ENCODE data around the gene FRAT1. TPM values are rescaled to one million over a fixed set of nuclear protein-coding genes. Genes with fewer than 3 reads are reported as not detected.

FRAT1 gene
- total RNA-seq, 4 donors from 2014 or later, result 6.1 to 10.3 (median 9.0) TPM

DNA sequence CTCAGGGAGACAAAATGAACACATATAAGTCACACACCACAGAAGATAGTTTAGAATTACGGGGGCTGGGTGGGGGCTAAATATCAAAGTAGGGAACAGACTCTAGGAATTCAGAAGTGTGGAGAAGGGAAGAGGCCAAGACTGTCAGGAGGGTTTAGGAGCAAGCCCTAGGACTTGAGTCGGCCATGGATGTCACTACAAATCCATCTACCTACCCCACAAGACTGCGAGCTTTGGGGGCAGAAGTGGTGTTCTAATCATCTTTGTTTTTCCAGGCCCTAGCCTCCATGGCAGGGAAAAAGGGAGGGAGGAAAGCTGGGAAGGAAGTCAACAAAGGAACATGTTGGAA lies 20.9 kb upstream of the FRAT1 start:
- 83% methylated on average over 3 of the region's 3 CpGs for WGBS
- no peak for DNase-seq (ENCODE audit: extremely low spot score)
- H3K36me3 ChIP-seq, result no peaks in the 10 kb centered on the region
- no peak overlapping the region for H3K27ac ChIP-seq (replicated peaks in 1 of 4)
- TF ChIP-seq EP300 (IDR thresholded peaks at IDR 0.05) (no peak), POLR2A (IDR thresholded peaks at IDR 0.05; ENCODE audit: low read depth) (no peak), POLR2AphosphoS5 (IDR thresholded peaks at IDR 0.05) (no peak)
- TF ChIP-seq, protein P1, sequence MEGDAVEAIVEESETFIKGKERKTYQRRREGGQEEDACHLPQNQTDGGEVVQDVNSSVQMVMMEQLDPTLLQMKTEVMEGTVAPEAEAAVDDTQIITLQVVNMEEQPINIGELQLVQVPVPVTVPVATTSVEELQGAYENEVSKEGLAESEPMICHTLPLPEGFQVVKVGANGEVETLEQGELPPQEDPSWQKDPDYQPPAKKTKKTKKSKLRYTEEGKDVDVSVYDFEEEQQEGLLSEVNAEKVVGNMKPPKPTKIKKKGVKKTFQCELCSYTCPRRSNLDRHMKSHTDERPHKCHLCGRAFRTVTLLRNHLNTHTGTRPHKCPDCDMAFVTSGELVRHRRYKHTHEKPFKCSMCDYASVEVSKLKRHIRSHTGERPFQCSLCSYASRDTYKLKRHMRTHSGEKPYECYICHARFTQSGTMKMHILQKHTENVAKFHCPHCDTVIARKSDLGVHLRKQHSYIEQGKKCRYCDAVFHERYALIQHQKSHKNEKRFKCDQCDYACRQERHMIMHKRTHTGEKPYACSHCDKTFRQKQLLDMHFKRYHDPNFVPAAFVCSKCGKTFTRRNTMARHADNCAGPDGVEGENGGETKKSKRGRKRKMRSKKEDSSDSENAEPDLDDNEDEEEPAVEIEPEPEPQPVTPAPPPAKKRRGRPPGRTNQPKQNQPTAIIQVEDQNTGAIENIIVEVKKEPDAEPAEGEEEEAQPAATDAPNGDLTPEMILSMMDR (IDR thresholded peaks at IDR 0.05), result no peak
- intact Hi-C loops (cut with DNase I), result no loop called here
- H3K9me3 ChIP-seq, result no peaks in the 10 kb centered on the region
- no peak overlapping the region for H3K4me3 ChIP-seq
- H3K4me1 ChIP-seq, result peaks cover 0 to 10% (median 0%) of the 10 kb centered on the region in 4 donors
- no peaks in the 10 kb centered on the region for H3K27me3 ChIP-seq

- H3K36me3 ChIP-seq, result no peaks in the 10 kb centered on the region
- DNase-seq (ENCODE audit: extremely low spot score), result no peak
- intact Hi-C loops (cut with DNase I), result no loop called here
- no peak overlapping the region for H3K27ac ChIP-seq (replicated peaks in 1 of 4)
- 100% methylated on average over 3 of the region's 3 CpGs for WGBS
- TF ChIP-seq POLR2AphosphoS5 (IDR thresholded peaks at IDR 0.05) (no peak), EP300 (IDR thresholded peaks at IDR 0.05) (no peak), POLR2A (IDR thresholded peaks at IDR 0.05; ENCODE audit: low read depth) (no peak)
- TF ChIP-seq, protein P1 (IDR thresholded peaks at IDR 0.05), result no peak
- H3K4me3 ChIP-seq, result no peak overlapping the region
- no peaks in the 10 kb centered on the region for H3K27me3 ChIP-seq
- no peaks in the 10 kb centered on the region for H3K9me3 ChIP-seq
- peaks cover 0 to 10% (median 0%) of the 10 kb centered on the region in 4 donors for H3K4me1 ChIP-seq
These were observed 18.1 kb upstream of the FRAT1 start for GRCh38 chr10:97300980-97301379.

DNA sequence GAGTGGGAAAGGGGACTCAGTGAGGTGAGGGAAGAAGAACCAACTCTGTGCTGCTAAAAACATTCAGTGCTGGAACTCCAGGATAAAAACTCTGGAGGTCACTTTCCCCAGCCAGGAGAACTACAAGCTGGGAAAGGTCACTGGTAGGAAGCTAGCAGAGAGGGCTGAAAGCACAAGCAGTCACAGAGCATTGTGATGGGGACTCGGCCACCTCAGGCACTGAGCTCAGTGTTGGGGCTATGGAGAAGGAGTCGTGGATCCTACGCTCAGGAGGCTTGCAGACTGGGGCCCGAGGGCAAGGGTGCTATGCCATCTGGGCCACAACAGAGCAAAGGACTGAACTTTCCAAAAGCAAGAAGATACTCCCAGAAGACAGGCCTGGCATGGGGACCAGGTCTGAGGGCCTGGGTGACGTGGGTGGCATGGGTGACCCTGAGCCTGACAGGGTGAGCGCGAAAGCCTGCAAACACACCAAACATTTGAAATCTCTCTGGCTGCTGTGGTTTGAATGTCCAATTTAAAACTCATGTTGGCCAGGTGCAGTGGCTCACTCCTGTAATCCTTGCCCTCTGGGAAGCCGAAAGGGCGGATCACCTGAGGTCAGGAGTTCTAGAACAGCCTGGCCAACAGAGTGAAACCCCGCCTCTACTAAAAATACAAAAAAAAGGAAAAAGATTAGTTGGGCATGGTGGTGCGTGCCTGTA lies 16.8 kb upstream of the FRAT1 start:
- Histone ChIP-seq H3K27me3 (no peaks in the 10 kb centered on the region), H3K9me3 (no peaks in the 10 kb centered on the region), H3K4me1 (peaks cover 0 to 10% (median 0%) of the 10 kb centered on the region in 4 donors), H3K27ac (replicated peaks in 1 of 4) (no peak overlapping the region), H3K4me3 (no peak overlapping the region), H3K36me3 (no peaks in the 10 kb centered on the region)
- WGBS, result 85% methylated on average over 11 of the region's 11 CpGs
- no peak for DNase-seq (ENCODE audit: extremely low spot score)
- TF ChIP-seq POLR2AphosphoS5 (IDR thresholded peaks at IDR 0.05), result no peak
- intact Hi-C loops (cut with DNase I), result no loop called here

DNA sequence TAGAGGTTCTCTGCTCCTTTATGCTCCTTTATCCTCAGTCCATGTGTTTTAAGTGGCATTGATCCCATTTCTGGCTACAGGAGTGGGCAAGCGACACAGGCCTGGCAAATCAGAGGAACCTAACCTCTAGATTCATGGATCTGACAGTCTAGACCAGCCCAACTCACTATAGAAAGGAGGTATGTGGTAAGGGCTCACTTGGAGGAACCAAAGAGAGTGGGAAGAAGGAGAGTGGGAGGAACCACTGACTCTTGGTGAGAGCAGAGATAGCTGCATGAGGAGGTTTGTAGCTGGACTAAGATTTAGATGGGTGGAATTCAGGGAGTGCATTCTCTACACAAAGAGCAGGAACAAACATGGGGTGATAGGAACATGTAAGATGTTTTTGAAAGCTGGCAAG lies 11.6 kb upstream of the FRAT1 start:
- Histone ChIP-seq H3K9me3 (no peaks in the 10 kb centered on the region), H3K27me3 (no peaks in the 10 kb centered on the region), H3K27ac (replicated peaks in 1 of 4) (no peak overlapping the region), H3K36me3 (no peaks in the 10 kb centered on the region), H3K4me1 (peaks cover 0 to 7% (median 0%) of the 10 kb centered on the region in 4 donors), H3K4me3 (no peak overlapping the region)
- TF ChIP-seq POLR2A (IDR thresholded peaks at IDR 0.05; ENCODE audit: low read depth) (no peak), EP300 (IDR thresholded peaks at IDR 0.05) (no peak), POLR2AphosphoS5 (IDR thresholded peaks at IDR 0.05) (no peak)
- TF ChIP-seq, protein P1 (IDR thresholded peaks at IDR 0.05), result no peak
- DNase-seq (ENCODE audit: extremely low spot score), result no peak
- WGBS, result 42% methylated on average over 1 of the region's 1 CpG
- intact Hi-C loops (cut with DNase I), result no loop called here

DNA sequence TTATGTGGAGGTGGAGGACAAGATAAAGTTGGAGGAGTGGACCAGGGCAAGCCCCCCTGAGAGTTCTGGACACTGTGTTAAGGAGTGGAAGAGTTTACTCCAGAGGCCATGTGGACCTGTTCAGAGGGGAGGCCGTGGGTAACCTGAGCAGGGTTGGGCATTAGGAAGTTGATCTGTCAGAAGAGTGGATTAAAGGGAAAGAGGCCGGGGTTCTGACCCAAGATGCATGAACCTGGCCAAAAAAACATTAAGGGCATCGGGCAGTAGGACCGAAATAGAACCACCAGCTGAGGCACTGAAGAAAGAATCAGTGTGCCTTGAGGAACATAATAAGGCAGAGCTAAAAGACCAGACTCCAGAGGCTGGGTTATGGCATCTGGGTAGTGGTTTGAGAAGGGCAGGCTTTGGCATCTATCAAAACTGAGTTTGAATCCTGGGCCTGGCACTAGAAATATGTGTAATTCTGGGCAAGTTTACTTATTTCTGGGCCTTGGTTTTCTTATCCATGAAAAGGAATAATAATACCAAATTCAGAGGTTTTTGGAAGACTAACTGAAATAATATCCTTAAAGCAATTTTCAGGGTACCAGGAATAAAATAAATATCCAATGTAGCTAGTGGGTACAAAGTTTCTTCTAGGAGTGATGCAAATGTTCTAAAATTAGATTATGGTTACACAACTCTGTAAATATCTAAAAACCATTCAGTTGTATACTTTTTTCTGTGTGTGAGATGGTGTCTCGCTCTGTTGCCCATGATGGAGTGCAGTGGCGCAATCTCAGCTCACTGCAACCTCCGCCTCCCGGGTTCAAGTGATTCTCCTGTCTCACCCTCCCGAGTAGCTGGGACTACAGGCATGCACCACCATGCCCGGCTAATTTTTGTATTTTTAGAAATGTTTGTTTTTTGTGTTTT lies 10.9 kb upstream of the FRAT1 start:
- DNase-seq (ENCODE audit: extremely low spot score), result no peak
- no peak overlapping the region for H3K4me3 ChIP-seq
- no peak for TF ChIP-seq EP300 (IDR thresholded peaks at IDR 0.05)
- TF ChIP-seq POLR2A (IDR thresholded peaks at IDR 0.05; ENCODE audit: low read depth), result no peak
- TF ChIP-seq POLR2AphosphoS5 (IDR thresholded peaks at IDR 0.05), result no peak
- TF ChIP-seq, protein P1 (IDR thresholded peaks at IDR 0.05), result no peak
- no peaks in the 10 kb centered on the region for H3K36me3 ChIP-seq
- H3K27me3 ChIP-seq, result no peaks in the 10 kb centered on the region
- no peaks in the 10 kb centered on the region for H3K9me3 ChIP-seq
- H3K4me1 ChIP-seq, result peaks cover 0 to 7% (median 0%) of the 10 kb centered on the region in 4 donors
- intact Hi-C loops (cut with DNase I), result no loop called here
- no peak overlapping the region for H3K27ac ChIP-seq (replicated peaks in 1 of 4)
- 77% methylated on average over 10 of the region's 10 CpGs for WGBS
